GM12873 (cell line): ENCODE data around the gene AVEN.

ENCODE experiments used
- TF ChIP-seq, protein P1 (sequence below): IDR thresholded peaks from 2 replicates; pipeline ENCODE4 v1.5.1; 2012; ENCODE audit warnings: low read depth, mild to moderate bottlenecking, moderate library complexity, low read length, control low read depth; ENCODE audit not compliant: insufficient read depth; ENCODE audit errors: missing control alignments

The AVEN gene

DNA sequence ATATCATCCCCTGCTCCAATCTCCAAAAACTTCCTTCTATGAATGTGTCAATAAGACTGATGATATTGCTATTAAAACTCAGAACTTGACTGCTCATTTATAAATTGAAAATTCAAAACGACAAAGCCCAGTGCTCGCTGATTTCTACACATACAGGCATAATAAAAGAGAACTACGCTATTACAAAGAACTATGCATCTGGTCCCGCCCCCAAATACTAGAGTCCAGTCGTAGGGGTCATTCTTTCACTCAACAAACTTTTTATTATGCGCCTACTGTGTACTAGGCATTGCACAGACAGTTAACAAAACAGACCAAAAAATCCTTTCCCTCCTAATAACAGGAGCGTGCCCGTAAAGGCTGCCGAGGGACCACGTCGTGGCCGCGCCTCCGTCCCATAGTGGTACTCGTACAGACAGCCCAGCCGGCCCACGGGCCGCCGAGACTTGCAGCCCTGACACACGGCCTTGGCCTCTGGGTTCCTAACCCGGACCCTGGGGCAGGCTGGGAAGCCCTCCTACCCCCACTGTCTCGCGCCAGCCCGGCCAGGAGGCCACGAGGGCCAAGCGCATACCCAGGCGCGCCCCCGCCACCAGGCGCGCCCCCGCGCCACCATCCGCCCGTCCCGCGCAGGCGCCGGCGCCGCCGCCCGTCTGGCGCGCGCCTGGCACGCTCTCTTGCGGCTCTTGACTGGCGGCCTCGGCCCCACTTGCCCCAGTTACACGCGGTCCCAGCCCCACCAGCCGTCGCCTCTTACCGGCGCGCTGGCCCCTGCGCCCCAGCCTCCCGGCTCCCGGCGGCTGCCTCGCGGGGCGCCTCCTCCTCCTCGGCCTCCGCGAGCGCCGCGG is 757 bp downstream of the AVEN start:
- TF ChIP-seq, protein P1, sequence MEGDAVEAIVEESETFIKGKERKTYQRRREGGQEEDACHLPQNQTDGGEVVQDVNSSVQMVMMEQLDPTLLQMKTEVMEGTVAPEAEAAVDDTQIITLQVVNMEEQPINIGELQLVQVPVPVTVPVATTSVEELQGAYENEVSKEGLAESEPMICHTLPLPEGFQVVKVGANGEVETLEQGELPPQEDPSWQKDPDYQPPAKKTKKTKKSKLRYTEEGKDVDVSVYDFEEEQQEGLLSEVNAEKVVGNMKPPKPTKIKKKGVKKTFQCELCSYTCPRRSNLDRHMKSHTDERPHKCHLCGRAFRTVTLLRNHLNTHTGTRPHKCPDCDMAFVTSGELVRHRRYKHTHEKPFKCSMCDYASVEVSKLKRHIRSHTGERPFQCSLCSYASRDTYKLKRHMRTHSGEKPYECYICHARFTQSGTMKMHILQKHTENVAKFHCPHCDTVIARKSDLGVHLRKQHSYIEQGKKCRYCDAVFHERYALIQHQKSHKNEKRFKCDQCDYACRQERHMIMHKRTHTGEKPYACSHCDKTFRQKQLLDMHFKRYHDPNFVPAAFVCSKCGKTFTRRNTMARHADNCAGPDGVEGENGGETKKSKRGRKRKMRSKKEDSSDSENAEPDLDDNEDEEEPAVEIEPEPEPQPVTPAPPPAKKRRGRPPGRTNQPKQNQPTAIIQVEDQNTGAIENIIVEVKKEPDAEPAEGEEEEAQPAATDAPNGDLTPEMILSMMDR: no peak

DNA sequence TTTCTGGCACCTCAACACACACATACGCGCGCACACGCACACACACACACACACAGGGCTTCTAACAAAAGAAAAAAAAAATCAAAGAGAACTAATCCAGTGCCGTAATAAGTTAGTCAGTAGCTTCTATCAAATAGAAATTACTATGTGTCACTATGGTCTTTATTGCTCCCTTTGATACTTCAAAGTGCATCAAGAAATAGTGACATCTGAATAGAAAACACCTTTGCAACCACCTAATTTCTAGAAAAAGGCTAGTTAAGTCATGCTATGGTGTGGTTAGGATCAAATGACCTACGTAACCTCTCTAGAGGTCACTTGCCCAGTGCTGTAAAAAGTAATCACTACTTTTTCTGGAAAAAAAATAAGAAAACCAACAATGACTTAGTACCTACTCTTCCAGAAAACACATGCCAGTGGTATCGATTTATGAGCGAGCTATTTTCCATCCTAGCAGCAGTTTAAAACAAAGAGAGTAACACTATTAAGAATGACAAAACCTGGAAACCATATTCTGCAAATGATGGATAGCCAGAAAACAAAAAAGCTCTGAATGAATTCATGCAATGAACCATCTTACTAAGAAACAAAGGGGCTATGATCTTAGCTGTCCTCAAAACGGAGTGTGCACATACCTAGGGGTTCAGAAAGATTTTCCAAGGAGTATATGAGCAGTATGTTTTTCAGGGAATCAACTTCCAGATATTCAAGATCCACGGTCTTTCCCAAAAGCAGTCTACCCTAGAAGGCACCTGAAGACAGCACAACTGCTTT is 6.8 kb downstream of the AVEN start:
- TF ChIP-seq, protein P1: no peak

DNA sequence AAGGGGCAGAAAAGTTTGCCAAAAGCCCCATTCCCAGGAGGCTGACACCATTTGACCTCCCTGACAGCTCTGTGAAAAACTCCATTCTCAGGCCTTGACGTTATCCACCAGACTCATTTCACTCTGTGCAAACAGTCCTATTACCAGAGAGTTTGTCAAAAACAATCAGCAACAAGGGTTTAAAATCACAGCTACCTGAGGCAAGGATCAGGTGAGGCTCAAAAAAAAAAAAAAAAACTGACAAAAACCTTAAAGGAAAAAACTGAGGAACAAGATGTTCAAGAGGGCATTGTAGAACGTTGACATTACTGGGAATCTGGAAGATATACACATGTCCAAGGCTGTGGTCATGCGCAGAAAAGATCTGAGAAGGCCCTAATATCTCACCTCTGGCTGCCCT is 11.4 kb downstream of the AVEN start:
- TF ChIP-seq, protein P1: no peak

DNA sequence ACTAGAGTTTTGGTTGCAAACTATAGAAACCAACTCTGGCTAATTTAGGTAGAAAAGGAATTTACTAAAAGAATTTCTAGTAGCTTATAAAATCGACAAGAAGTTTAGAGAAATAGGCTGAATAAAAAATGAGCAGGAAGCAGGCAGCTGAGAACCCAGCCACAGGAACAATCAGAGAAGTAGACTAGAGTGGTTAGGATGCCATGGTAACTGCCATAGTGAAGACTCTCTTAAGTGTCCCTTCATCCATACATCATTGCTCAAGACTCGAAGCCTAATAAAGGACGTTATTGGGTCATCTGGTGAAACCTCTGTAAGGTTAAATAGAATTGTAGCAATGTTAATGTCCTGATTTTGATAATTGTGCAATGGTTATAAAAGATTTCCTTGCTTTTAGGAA is 13.8 kb downstream of the AVEN start:
- TF ChIP-seq, protein P1: no peak

DNA sequence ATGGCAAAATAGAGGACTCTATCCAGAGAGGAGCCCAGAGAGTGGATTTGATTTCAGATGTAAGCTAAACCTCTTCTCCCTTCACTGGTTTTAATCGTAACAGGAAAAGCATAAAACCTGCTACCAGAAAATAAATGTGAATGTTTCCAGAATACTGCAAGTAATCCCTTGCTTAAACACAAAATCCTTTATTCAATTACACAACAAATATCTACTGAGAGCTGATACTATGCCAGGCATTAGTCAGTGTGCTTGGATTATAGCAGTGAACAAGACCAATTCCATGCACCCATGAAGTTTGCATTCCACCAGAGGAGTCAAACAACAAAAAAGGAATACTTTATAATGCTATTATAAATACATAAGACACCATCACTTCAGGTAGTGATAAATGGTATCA is 15.1 kb downstream of the AVEN start:
- TF ChIP-seq, protein P1: no peak

DNA sequence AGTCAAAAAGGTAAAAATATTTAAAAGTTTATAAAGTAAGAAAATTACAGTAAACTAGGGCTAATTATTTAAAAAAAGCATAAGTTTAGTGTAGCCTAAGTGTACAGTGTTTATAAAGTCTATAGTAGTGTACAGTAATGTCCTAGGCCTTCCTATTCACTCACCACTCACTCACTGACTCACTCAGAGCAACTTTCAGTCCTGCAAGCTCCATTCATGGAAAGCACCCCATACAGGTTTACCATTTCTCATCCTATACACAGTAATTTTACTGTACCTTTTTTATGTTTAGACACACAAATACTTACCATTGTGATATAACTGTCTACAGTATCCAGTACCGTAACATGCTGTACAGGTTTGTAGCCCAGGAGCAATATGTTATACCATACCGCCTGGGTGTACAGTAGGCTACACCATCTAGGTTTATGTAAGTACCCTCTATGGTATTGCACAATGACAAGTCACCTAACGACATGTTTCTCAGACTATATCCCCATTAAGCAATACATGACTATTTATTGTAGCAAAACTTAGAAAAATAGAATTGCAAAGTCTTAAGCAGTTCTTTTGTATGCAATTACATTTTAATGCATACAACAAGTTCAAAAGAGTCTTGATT is 19.5 kb downstream of the AVEN start:
- TF ChIP-seq, protein P1: no peak
